H9 (cell line): Measurements from ENCODE around the gene SNX27. TPM values are rescaled to one million over a fixed set of nuclear protein-coding genes. Genes with fewer than 3 reads are reported as not detected.
A peak's percentile ranks its signal among the peaks of the same experiment; 100 is the strongest.

ENCODE experiments used
- DNase-seq: peaks from one replicate; pipeline ENCODE4 v3.0.0-alpha.2; 2017
- H2AFZ ChIP-seq: one replicate; pipeline ENCODE4 v1.6.1; 2013; ENCODE audit warnings: mild to moderate bottlenecking, low read length, control low read depth, moderate library complexity
- H2AK5ac ChIP-seq: 2 replicates; pipeline ENCODE4 v1.6.1; 2013; ENCODE audit warnings: low read length, control low read depth, mixed read lengths; ENCODE audit not compliant: insufficient read length
- H2BK120ac ChIP-seq: one replicate; pipeline ENCODE4 v1.6.1; 2013; ENCODE audit warnings: low read depth, mild to moderate bottlenecking, low read length, control low read depth, inconsistent platforms; ENCODE audit not compliant: poor library complexity, severe bottlenecking
- H2BK12ac ChIP-seq: 2 replicates; pipeline ENCODE4 v1.6.1; 2013; ENCODE audit warnings: low read length, control low read depth, mixed read lengths, low read depth; ENCODE audit not compliant: insufficient read length
- H2BK15ac ChIP-seq: 2 replicates; pipeline ENCODE4 v1.6.1; 2013; ENCODE audit warnings: low read depth, low read length, control low read depth
- H2BK20ac ChIP-seq: one replicate; pipeline ENCODE4 v1.6.1; 2013; ENCODE audit warnings: low read depth, mild to moderate bottlenecking, low read length, control low read depth, inconsistent platforms; ENCODE audit not compliant: poor library complexity, severe bottlenecking
- H2BK5ac ChIP-seq: 2 replicates; pipeline ENCODE4 v1.6.1; 2013; ENCODE audit warnings: low read length, control low read depth, mixed read lengths; ENCODE audit not compliant: insufficient read length
- H3K14ac ChIP-seq: 2 replicates; pipeline ENCODE4 v1.6.1; 2013; ENCODE audit warnings: low read length, control low read depth; ENCODE audit not compliant: insufficient read depth
- H3K18ac ChIP-seq: 2 replicates; pipeline ENCODE4 v1.6.1; 2013; ENCODE audit warnings: low read depth, mild to moderate bottlenecking, mixed read lengths, low read length, control low read depth; ENCODE audit not compliant: insufficient read length
- H3K23ac ChIP-seq: 2 replicates; pipeline ENCODE4 v1.6.1; 2013; ENCODE audit warnings: low read length, control low read depth, mixed read lengths, low read depth; ENCODE audit not compliant: insufficient read length
- H3K23me2 ChIP-seq: 2 replicates; pipeline ENCODE4 v1.6.1; 2013; ENCODE audit warnings: low read depth, mild to moderate bottlenecking, mixed read lengths, low read length, control low read depth; ENCODE audit not compliant: insufficient read length, poor library complexity, severe bottlenecking
- H3K27ac ChIP-seq: 2 replicates; pipeline ENCODE4 v1.5.1; 2013; ENCODE audit warnings: low read length, control low read depth, mixed read lengths, low read depth; ENCODE audit not compliant: insufficient read length
- H3K27me3 ChIP-seq: 2 replicates; pipeline ENCODE4 v1.6.1; 2013; ENCODE audit warnings: low read length, control low read depth, inconsistent platforms; ENCODE audit not compliant: insufficient read depth
- H3K4ac ChIP-seq: 2 replicates; pipeline ENCODE4 v1.6.1; 2013; ENCODE audit warnings: low read depth, mild to moderate bottlenecking, control low read depth, inconsistent platforms, low read length, moderate library complexity
- H3K4me1 ChIP-seq: 2 replicates; pipeline ENCODE4 v1.6.1; 2013; ENCODE audit warnings: low read length, control low read depth, inconsistent platforms; ENCODE audit not compliant: insufficient read depth
- H3K4me2 ChIP-seq: 2 replicates; pipeline ENCODE4 v1.6.1; 2013; ENCODE audit warnings: low read length, control low read depth, mixed read lengths; ENCODE audit not compliant: insufficient read length, insufficient read depth
- H3K56ac ChIP-seq: 2 replicates; pipeline ENCODE4 v1.6.1; 2013; ENCODE audit warnings: low read depth, mild to moderate bottlenecking, mixed read lengths, low read length, control low read depth; ENCODE audit not compliant: insufficient read length
- H3K79me1 ChIP-seq: 2 replicates; pipeline ENCODE4 v1.6.1; 2013; ENCODE audit warnings: low read depth, mild to moderate bottlenecking, moderate library complexity, low read length, control low read depth, inconsistent platforms; ENCODE audit not compliant: insufficient read depth, poor library complexity, severe bottlenecking
- H3K79me2 ChIP-seq: 2 replicates; pipeline ENCODE4 v1.6.1; 2013; ENCODE audit warnings: low read length, control low read depth, inconsistent platforms; ENCODE audit not compliant: insufficient read depth
- H3K9ac ChIP-seq: 2 replicates; pipeline ENCODE4 v1.6.1; 2013; ENCODE audit warnings: low read length, control low read depth, mixed read lengths; ENCODE audit not compliant: insufficient read length; ENCODE audit errors: extremely low read depth
- H3K9me3 ChIP-seq: one replicate; pipeline ENCODE4 v1.6.1; 2013; ENCODE audit warnings: low read depth, low read length, inconsistent platforms; ENCODE audit not compliant: control insufficient read depth
- H3T11ph ChIP-seq: one replicate; pipeline ENCODE4 v1.6.1; 2013; ENCODE audit warnings: mild to moderate bottlenecking, low read length, control low read depth, inconsistent platforms
- H4K20me1 ChIP-seq: one replicate; pipeline ENCODE4 v1.6.1; 2013; ENCODE audit not compliant: control insufficient read depth, insufficient read length, insufficient read depth
- H4K5ac ChIP-seq: 2 replicates; pipeline ENCODE4 v1.6.1; 2013; ENCODE audit warnings: low read depth, mild to moderate bottlenecking, mixed read lengths, low read length, control low read depth; ENCODE audit not compliant: insufficient read length
- H4K8ac ChIP-seq: replicated peaks from 2 replicates; pipeline ENCODE4 v1.6.1; 2013; ENCODE audit warnings: low read length, control low read depth, mixed read lengths, low read depth; ENCODE audit not compliant: insufficient read length
- H4K91ac ChIP-seq: 2 replicates; pipeline ENCODE4 v1.6.1; 2013; ENCODE audit warnings: low read depth, mild to moderate bottlenecking, moderate library complexity, mixed read lengths, low read length, control low read depth; ENCODE audit not compliant: insufficient read length
- H3K27ac Mint-ChIP-seq, 3 experiments: 2 replicates in 2 of 3; 3 replicates in 1 of 3; pipeline ENCODE4 v1.8.0; 2020 to 2021; ENCODE audit warnings: mixed read lengths in 3 of 3, mild to moderate bottlenecking in 1 of 3, moderate library complexity in 1 of 3
- H3K27me3 Mint-ChIP-seq: 2 replicates; pipeline ENCODE4 v1.8.0; 2021; ENCODE audit warnings: low read depth, mild to moderate bottlenecking, moderate library complexity, mixed read lengths
- H3K36me3 Mint-ChIP-seq, 3 experiments: 2 replicates in 2 of 3; 3 replicates in 1 of 3; pipeline ENCODE4 v1.8.0; 2020 to 2021; ENCODE audit warnings: low read depth in 3 of 3, mixed read lengths in 3 of 3; ENCODE audit not compliant: insufficient read depth in 1 of 3
- H3K4me1 Mint-ChIP-seq, 2 experiments: 2 replicates each; pipeline ENCODE4 v1.8.0; 2020; ENCODE audit warnings: mixed read lengths in 2 of 2
- H3K4me3 Mint-ChIP-seq, 2 experiments: 2 replicates in 1 of 2; 3 replicates in 1 of 2; pipeline ENCODE4 v1.8.0; 2020 to 2021; ENCODE audit warnings: mild to moderate bottlenecking in 2 of 2, mixed read lengths in 2 of 2, moderate library complexity in 1 of 2
- H3K9me3 Mint-ChIP-seq, 2 experiments: 2 replicates in 1 of 2; 3 replicates in 1 of 2; pipeline ENCODE4 v1.8.0; 2020; ENCODE audit warnings: mild to moderate bottlenecking in 2 of 2, mixed read lengths in 2 of 2, moderate library complexity in 1 of 2
- CTCF ChIP-seq: fragments of 200-600 bp; sonication (generic); conservative IDR thresholded peaks from 3 replicates; pipeline ENCODE4 v1.8.0; 2021; ENCODE audit warnings: antibody characterized with exemption, mild to moderate bottlenecking
- WGBS: extraction: QIAGEN DNeasy Blood & Tissue Kit; methylation state at CpG from one replicate; pipeline ENCODE4 v1.1.7; 2013; ENCODE audit warnings: missing lambda C conversion rate, low lambda C conversion rate, mixed read lengths; ENCODE audit not compliant: insufficient read length; ENCODE audit errors: extremely low coverage; 5-methylcytosine and 5-hydroxymethylcytosine counted together
- total RNA-seq: library from RNA; stranded (reverse); gene quantifications from 2 replicates; pipeline ENCODE4 v1.2.1, GENCODE V29; 2021

Gene SNX27
- total RNA-seq, 1 experiment from 2014 or later = 48.9 TPM

DNA sequence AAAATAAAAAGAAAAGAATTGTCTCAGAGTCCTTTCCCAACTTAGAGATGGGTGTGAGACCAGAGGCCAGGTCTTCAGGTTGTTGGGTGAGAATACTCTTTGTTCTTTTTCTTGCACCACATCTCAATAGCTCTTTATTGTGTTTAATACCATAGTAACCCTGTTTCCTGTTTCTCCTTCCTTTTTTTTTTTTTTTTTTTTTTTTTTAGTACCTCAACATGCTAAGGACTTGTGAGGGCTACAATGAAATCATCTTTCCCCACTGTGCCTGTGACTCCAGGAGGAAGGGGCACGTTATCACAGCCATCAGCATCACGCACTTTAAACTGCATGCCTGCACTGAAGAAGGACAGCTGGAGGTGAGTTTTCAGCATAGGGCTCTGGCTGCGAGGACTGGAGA lies 80.4 kb downstream of the SNX27 start:
- H3K4ac ChIP-seq = no peak overlapping the region
- Mint-ChIP-seq H3K4me1 (no peaks in the 10 kb centered on the region), H3K27me3 (no peaks in the 10 kb centered on the region), H3K9me3 (no peaks in the 10 kb centered on the region), H3K4me3 (no peak overlapping the region), H3K36me3 (peaks cover 5 to 39% (median 30%) of the 10 kb centered on the region in 3 experiments; a peak in 6 of 7 replicates), H3K27ac (peak overlapping the region in 1 of 3 experiments; percentile 32; a peak in 2 of 7 replicates)
- no peak overlapping the region for H4K8ac ChIP-seq
- no peak overlapping the region for H4K91ac ChIP-seq
- H2BK15ac ChIP-seq = no peak overlapping the region
- no peaks in the 10 kb centered on the region for H3K27me3 ChIP-seq
- no peak overlapping the region for H2BK20ac ChIP-seq
- no peak overlapping the region for H2AK5ac ChIP-seq
- H3K79me2 ChIP-seq = no peaks in the 10 kb centered on the region
- no peaks in the 10 kb centered on the region for H3K23me2 ChIP-seq
- no peak overlapping the region for H2BK5ac ChIP-seq
- no peak for DNase-seq
- no peaks in the 10 kb centered on the region for H3K9me3 ChIP-seq
- no peak overlapping the region for H3T11ph ChIP-seq
- H3K4me1 ChIP-seq = no peaks in the 10 kb centered on the region
- no peak overlapping the region for H3K56ac ChIP-seq
- no peak overlapping the region for H2BK12ac ChIP-seq
- TF ChIP-seq CTCF = no peak
- H3K79me1 ChIP-seq = no peaks in the 10 kb centered on the region
- no peak overlapping the region for H3K18ac ChIP-seq
- H3K4me2 ChIP-seq = no peak overlapping the region
- H3K14ac ChIP-seq = no peak overlapping the region
- no peak overlapping the region for H3K9ac ChIP-seq
- H2AFZ ChIP-seq = no peak overlapping the region
- no peak overlapping the region for H3K23ac ChIP-seq
- H4K20me1 ChIP-seq = no peaks in the 10 kb centered on the region
- no peak overlapping the region for H2BK120ac ChIP-seq
- no peak overlapping the region for H3K27ac ChIP-seq
- no CpG with 5 or more reads among the region's 3 CpGs for WGBS
- H4K5ac ChIP-seq = no peak overlapping the region
